H1 (cell line): ENCODE results near the gene LRRC27. TPM values are rescaled to one million over a fixed set of nuclear protein-coding genes. Genes with fewer than 3 reads are reported as not detected.

Experiments used
- CHD2 ChIP-seq: IDR thresholded peaks from 2 replicates; pipeline ENCODE4 v1.6.1; 2012; ENCODE audit warnings: low read length, improper control_type of control experiment
- CHD7 ChIP-seq: fragments of 300-600 bp; sonication (generic); IDR thresholded peaks from 2 replicates; pipeline ENCODE4 v1.7.1; 2012; ENCODE audit warnings: low read length, moderate library complexity, mild to moderate bottlenecking, inconsistent platforms; ENCODE audit not compliant: insufficient replicate concordance
- SRF ChIP-seq: IDR thresholded peaks from 2 replicates; pipeline ENCODE4 v1.6.1; 2011; ENCODE audit warnings: mild to moderate bottlenecking, low read depth, low read length, moderate library complexity
- SUZ12 ChIP-seq: fragments of 200-600 bp; sonication (generic); IDR thresholded peaks from 2 replicates; pipeline ENCODE4 v1.6.1; 2012; ENCODE audit warnings: mild to moderate bottlenecking, inconsistent platforms, low read length, moderate library complexity, mixed read lengths
- polyA plus RNA-seq, 7 experiments: library from polyadenylated mRNA; depleted of rRNA in 3 of 7; stranded (reverse) in 5 of 7; unstranded in 2 of 7; fragments of >200 nt in 5 of 7; fragments of 200-250 nt in 2 of 7; gene quantifications; 1 replicate in 5 of 7; 2 replicates in 1 of 7; 4 replicates in 1 of 7; pipeline versions ENCODE4 v1.2.1 to v1.2.3, GENCODE V29; 2011 to 2013; ENCODE audit warnings: missing spikeins in 2 of 7, mixed read lengths in 2 of 7
- total RNA-seq: library from RNA; stranded (reverse); fragmentation: NEBNext Ultra II Directional; extraction: Animal tissue kit (Norgen Biotek cat#: 25700); gene quantifications from 2 replicates; pipeline ENCODE4 v1.2.1, GENCODE V29; 2021

Gene LRRC27
- total and polyA plus RNA-seq, 2 of the 8 experiments (the other 6 are each of a cell fraction or from before 2014, with no cell fraction given): 1.2 to 3.8 TPM

GRCh38 chr10:132316133-132316532 lies 15.9 kb upstream of the LRRC27 start (continued):
- TF ChIP-seq CHD7 (no peak), SRF (no peak), SUZ12 (no peak), CHD2 (no peak)
